22Rv1 (cell line): Measurements from ENCODE around the gene IGSF21.

Source experiments
- H3K27ac ChIP-seq: fragments of 450-650 bp; 2 replicates; pipeline ENCODE4 v1.5.1; 2017
- ZFX ChIP-seq: fragments of 450-650 bp; IDR thresholded peaks from 2 replicates; pipeline ENCODE4 v1.6.1; 2017; ENCODE audit warnings: antibody characterized with exemption, borderline replicate concordance
- TF ChIP-seq, protein P1 (sequence below): fragments of 450-650 bp; IDR thresholded peaks from 2 replicates; pipeline ENCODE4 v1.5.1; 2017; ENCODE audit warnings: mild to moderate bottlenecking

Gene IGSF21

DNA sequence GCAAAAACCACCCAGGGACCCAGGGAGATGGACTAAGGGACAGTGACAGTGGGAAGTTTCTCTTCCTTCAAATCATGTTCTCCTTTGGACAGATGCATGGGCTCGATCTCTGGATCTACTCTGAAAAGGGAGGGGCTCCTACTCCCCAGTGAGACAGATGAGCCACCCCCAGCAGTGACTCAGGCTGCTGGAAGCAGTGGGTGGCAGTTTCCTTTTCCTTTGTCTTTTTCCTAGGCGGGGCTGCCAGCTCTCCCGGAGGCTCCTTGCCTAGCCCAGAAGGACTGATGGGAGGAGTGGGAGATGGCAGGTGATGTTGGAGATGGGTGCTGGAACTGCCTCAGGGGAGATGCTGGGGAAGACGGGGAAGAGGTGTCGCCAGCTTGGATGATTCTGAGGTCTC is 41.0 kb upstream of the IGSF21 start:
- TF ChIP-seq, protein P1, sequence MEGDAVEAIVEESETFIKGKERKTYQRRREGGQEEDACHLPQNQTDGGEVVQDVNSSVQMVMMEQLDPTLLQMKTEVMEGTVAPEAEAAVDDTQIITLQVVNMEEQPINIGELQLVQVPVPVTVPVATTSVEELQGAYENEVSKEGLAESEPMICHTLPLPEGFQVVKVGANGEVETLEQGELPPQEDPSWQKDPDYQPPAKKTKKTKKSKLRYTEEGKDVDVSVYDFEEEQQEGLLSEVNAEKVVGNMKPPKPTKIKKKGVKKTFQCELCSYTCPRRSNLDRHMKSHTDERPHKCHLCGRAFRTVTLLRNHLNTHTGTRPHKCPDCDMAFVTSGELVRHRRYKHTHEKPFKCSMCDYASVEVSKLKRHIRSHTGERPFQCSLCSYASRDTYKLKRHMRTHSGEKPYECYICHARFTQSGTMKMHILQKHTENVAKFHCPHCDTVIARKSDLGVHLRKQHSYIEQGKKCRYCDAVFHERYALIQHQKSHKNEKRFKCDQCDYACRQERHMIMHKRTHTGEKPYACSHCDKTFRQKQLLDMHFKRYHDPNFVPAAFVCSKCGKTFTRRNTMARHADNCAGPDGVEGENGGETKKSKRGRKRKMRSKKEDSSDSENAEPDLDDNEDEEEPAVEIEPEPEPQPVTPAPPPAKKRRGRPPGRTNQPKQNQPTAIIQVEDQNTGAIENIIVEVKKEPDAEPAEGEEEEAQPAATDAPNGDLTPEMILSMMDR: no peak
- no peak for TF ChIP-seq ZFX
- no peak overlapping the region for H3K27ac ChIP-seq

DNA sequence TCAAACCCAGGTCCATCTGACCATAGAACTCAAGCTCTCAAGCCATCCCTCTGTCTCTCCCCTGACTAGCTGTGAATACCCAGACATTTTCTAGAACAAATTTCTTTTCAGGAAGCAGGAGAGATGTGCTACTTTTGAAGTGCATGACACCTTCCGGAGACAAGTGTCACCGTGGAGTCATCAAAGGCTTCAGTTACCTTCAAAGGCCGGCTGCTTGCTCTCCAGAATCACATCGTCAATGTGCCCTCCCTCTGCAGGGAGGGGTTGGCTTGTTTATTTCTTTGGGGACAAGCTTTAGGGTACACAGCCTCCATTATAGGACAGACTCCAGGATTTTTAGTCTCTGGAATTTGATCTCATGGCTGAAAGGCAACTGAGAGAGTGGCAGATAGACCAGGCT is 37.7 kb upstream of the IGSF21 start:
- TF ChIP-seq ZFX: no peak
- TF ChIP-seq, protein P1: no peak

DNA sequence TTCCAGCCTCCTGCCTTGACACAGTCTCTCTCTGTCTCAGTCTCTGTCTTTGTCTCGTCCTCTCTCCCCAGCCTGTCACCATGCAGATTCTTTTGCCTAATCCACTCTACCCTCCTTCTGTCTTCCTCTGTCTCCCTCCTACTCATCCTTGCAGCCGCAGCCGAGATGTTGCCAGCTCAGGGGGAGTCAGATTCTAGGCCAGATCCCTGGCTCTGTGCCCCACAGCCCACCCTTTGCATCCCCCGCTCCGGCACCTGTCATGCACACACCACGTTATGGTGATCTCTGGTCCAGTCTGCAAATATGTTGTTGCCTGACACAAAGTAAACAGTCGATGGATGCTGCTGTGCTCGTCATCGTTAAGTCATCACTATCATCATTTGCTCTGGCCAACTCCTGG is 35.5 kb upstream of the IGSF21 start:
- TF ChIP-seq ZFX: no peak
- TF ChIP-seq, protein P1: no peak
- no peak overlapping the region for H3K27ac ChIP-seq

More for the DNA sequence above, 37.7 kb upstream of the IGSF21 start:
- H3K27ac ChIP-seq: no peak overlapping the region

DNA sequence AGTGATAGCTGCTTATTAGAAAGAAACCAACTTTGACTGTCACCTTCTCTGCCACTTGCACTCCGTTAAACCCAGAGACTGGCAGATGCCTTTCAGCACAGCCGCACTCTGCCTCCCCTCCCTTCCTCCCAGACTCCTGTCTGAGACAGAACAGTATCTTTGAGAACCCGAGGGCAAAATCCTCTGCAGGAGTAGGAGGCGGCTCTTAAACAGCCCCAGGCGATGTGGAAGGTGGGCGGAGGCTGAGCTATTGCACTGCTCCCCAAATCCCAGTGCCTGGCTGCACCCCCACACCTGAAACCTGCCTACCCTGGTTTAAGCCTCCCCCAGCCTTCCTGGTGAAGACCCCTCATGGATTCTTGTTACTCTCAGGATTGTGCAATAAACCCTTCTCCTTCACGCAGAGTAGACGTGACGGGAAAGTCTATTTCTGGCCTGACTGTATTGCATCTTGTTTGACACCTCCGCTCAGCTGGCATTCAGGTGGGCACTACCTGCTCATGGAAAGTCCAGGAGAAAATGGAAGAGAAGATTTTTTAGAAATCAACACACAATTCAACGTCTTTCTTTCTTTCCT is 34.4 kb upstream of the IGSF21 start:
- no peak overlapping the region for H3K27ac ChIP-seq
- TF ChIP-seq ZFX: no peak

DNA sequence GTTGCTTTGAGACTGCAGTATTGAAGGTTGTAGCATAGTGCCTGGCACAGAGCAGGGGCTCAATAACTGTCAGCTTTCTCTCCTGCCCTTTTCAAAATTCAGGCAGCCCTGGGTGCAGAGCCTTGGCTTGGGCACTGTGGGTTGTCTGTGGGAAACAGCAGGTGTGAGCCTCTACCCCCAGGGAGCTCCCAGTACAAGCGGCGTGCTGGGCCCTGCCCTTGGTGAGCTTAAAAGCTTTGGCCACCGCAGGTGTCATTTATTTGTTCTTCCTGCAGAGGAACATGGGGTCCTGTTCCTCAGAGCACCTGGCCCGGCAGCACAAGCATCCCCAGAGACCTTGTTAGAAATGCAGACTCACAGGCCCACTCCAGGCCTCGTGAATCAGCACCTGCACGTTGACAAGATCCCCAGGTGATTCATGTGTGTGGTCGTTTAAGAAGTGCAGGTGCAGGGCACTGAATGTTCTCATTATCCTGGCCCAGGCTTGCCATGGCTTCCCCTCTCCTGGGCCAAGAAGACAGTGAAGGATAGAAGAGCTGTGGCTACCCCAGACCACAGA is 29.9 kb upstream of the IGSF21 start:
- no peak overlapping the region for H3K27ac ChIP-seq
- no peak for TF ChIP-seq ZFX
- TF ChIP-seq, protein P1: no peak

DNA sequence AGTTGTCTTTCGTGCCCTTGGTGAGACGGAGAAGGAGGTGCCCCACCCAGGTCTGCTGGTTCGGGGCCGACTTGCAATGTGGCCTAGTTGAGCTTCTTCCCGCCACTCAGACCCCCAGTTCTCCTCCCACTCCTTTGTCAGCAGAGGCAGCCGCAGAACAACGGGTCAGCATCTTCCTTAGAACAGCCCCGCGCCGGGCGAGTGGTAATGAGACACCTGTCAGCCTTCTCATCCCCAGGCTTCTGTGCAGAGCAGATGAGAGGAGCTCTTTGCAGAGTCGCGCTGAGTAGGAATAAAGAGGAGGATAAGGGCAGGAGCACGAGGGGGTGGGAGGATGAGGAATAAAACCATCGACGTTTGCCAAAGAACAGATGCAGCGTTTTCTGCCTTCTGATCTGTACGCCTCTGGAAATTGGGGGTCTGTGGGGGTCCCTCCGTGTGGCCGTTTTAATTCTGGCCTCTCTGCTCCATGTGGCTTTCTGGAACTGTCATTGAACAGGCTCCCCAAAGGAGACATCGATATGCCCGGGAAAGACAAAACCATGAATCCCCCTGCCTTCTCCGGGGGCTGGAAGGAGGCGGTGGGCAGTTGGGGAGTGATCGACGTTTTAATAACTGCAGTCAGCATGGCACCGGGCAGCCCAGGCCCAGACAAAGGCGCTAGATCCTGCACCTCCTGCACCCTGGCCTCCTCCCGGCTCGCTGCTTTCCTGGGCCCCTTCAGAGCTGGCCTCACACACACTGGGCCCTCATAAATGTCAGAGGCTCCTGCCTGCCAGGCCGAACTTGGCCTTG is 27.5 kb upstream of the IGSF21 start:
- H3K27ac ChIP-seq: no peak overlapping the region
- TF ChIP-seq ZFX: no peak
- TF ChIP-seq, protein P1: no peak

DNA sequence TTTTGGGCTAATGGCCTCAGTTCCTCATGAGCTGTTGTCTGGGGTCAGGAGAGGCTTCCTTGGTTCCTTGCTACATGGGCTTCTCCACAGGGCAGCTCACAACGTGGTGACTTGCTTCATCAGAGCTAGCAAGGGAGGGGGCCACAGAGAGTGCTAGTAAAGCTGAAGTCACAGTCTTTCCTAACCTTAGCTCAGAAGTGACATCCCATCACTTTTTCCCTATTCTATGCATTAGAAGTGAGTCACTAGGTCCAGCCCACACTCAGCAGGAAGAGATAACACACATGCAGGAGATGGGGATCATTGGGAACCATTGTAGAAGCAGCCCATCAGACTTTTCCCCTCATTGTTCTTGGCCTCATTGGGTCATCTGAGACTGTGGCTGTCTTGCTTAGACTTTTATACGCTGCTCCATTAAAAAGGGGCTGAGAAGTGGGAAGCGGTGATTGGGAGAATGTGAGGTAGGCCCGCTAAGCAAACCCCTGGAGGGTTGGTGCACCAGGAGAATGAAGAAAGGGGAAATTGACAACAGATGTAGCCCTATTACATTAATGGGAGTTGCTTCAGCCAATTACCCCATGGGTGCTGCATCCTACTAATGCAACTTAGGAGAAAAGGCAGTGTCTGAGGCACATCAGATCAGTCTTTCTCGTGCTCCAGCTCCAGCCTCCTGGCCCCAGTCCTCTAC is 22.1 kb upstream of the IGSF21 start:
- TF ChIP-seq, protein P1: no peak
- TF ChIP-seq ZFX: no peak
- no peak overlapping the region for H3K27ac ChIP-seq
